GM23248 (cell line): ENCODE measurements around the gene TPBGL. TPM values are rescaled to one million over a fixed set of nuclear protein-coding genes. Genes with fewer than 3 reads are reported as not detected.

Experiments
- DNase-seq: peaks from one replicate; pipeline ENCODE4 v3.0.0-alpha.2; 2015
- H2AFZ ChIP-seq: fragments of 200-600 bp; sonication (generic); 2 replicates; pipeline ENCODE4 v1.6.1; 2016; ENCODE audit warnings: antibody characterized with exemption
- H3F3A ChIP-seq: fragments of 200-600 bp; sonication (generic); 2 replicates; pipeline ENCODE4 v1.6.1; 2016; ENCODE audit warnings: mild to moderate bottlenecking, antibody characterized with exemption, mixed run types; ENCODE audit not compliant: insufficient read depth
- H3K27ac ChIP-seq: fragments of 200-600 bp; sonication (generic); 2 replicates; pipeline ENCODE4 v1.5.1; 2016; ENCODE audit warnings: mild to moderate bottlenecking
- H3K27me3 ChIP-seq: fragments of 200-600 bp; sonication (generic); replicated peaks from 2 replicates; pipeline ENCODE4 v1.6.1; 2016; ENCODE audit warnings: mild to moderate bottlenecking; ENCODE audit not compliant: insufficient read depth
- H3K36me3 ChIP-seq: fragments of 200-600 bp; sonication (generic); 2 replicates; pipeline ENCODE4 v1.6.1; 2016; ENCODE audit warnings: low read depth, mild to moderate bottlenecking
- H3K4me1 ChIP-seq: fragments of 200-600 bp; sonication (generic); 2 replicates; pipeline ENCODE4 v1.6.1; 2016; ENCODE audit warnings: mild to moderate bottlenecking; ENCODE audit not compliant: insufficient read depth
- H3K4me2 ChIP-seq: fragments of 200-600 bp; sonication (generic); one replicate; pipeline ENCODE4 v1.6.1; 2016; ENCODE audit warnings: mild to moderate bottlenecking; ENCODE audit not compliant: unreplicated experiment
- H3K4me3 ChIP-seq: fragments of 200-600 bp; sonication (generic); 2 replicates; pipeline ENCODE4 v1.5.1; 2016; ENCODE audit warnings: mild to moderate bottlenecking
- H3K79me2 ChIP-seq: fragments of 200-600 bp; sonication (generic); 2 replicates; pipeline ENCODE4 v1.6.1; 2016; ENCODE audit warnings: mild to moderate bottlenecking; ENCODE audit not compliant: insufficient read depth
- H3K9ac ChIP-seq: fragments of 200-600 bp; sonication (generic); 2 replicates; pipeline ENCODE4 v1.6.1; 2016; ENCODE audit warnings: mild to moderate bottlenecking
- H3K9me2 ChIP-seq: fragments of 200-600 bp; sonication (generic); 2 replicates; pipeline ENCODE4 v1.6.1; 2016; ENCODE audit warnings: mixed run types, mild to moderate bottlenecking, moderate library complexity; ENCODE audit not compliant: insufficient read depth
- H3K9me3 ChIP-seq: fragments of 200-600 bp; sonication (generic); one replicate; pipeline ENCODE4 v1.6.1; 2017; ENCODE audit warnings: low read depth
- H4K20me1 ChIP-seq: fragments of 200-600 bp; sonication (generic); 2 replicates; pipeline ENCODE4 v1.6.0; 2016; ENCODE audit not compliant: insufficient read depth
- EZH2 ChIP-seq: fragments of 200-600 bp; sonication (generic); IDR thresholded peaks from 2 replicates; pipeline ENCODE4 v1.6.1; 2018; ENCODE audit warnings: antibody characterized with exemption, mild to moderate bottlenecking; ENCODE audit not compliant: insufficient read depth, poor library complexity, severe bottlenecking
- EZH2phosphoT487 ChIP-seq: fragments of 200-600 bp; sonication (generic); IDR thresholded peaks from 2 replicates; pipeline ENCODE4 v1.6.1; 2018; ENCODE audit warnings: antibody characterized with exemption, moderate library complexity, mild to moderate bottlenecking, low read depth; ENCODE audit not compliant: insufficient read depth
- WGBS, 2 experiments: methylation state at CpG; one replicate each; pipeline ENCODE4 v1.1.6; 2015 to 2017; ENCODE audit warnings: low lambda C conversion rate in 2 of 2, low coverage in 1 of 2; ENCODE audit errors: missing lambda C conversion rate in 2 of 2; 5-methylcytosine and 5-hydroxymethylcytosine counted together
- in situ Hi-C: fragments of 300-500 bp; cut with MboI; formaldehyde crosslinking; loops from 2 replicates; pipeline ENCODE4 v1.15.0; 2020
- polyA plus RNA-seq: library from polyadenylated mRNA; unstranded; fragments of >200 nt; fragmentation: Nextera tagmentation; extraction: Ambion mirVana; gene quantifications from 2 replicates; pipeline ENCODE4 v1.2.1, GENCODE V29; 2016
- total RNA-seq: library from RNA; depleted of rRNA; stranded (reverse); fragments of >200 nt; shearing (Covaris generic); gene quantifications from 2 replicates; pipeline ENCODE4 v1.2.3, GENCODE V29; 2014

Gene TPBGL
- total and polyA plus RNA-seq, 2 experiments from 2014 or later, result not detected

- H3K27ac ChIP-seq, result no peak overlapping the region
- no peaks in the 10 kb centered on the region for H3K36me3 ChIP-seq
- H3K4me3 ChIP-seq, result no peak overlapping the region
- H3K9me2 ChIP-seq, result no peaks in the 10 kb centered on the region
- H3K4me1 ChIP-seq, result no peaks in the 10 kb centered on the region
- WGBS, 2 experiments, result 77 to 82% methylated on average over 4 of the region's 4 CpGs
- H3K79me2 ChIP-seq, result no peaks in the 10 kb centered on the region
- in situ Hi-C loops, result no loop called here
- H4K20me1 ChIP-seq, result no peaks in the 10 kb centered on the region
- no peaks in the 10 kb centered on the region for H3F3A ChIP-seq
- no peak overlapping the region for H3K4me2 ChIP-seq
- H3K9me3 ChIP-seq, result no peaks in the 10 kb centered on the region
- peaks cover 15% of the 10 kb centered on the region for H3K27me3 ChIP-seq
- no peak for DNase-seq
- no peak for TF ChIP-seq EZH2phosphoT487
- TF ChIP-seq EZH2, result no peak
- no peak overlapping the region for H3K9ac ChIP-seq
- H2AFZ ChIP-seq, result no peak overlapping the region
Measured at GRCh38 chr11:75262436-75262835, 21.9 kb downstream of the TPBGL start.

- no peaks in the 10 kb centered on the region for H3K9me2 ChIP-seq
- peaks cover 9% of the 10 kb centered on the region for H3K27me3 ChIP-seq
- H3K9me3 ChIP-seq, result no peaks in the 10 kb centered on the region
- no peak overlapping the region for H3K4me2 ChIP-seq
- no peaks in the 10 kb centered on the region for H3K36me3 ChIP-seq
- H3K27ac ChIP-seq, result no peak overlapping the region
- no peak for TF ChIP-seq EZH2
- no peak for TF ChIP-seq EZH2phosphoT487
- H3K9ac ChIP-seq, result no peak overlapping the region
- in situ Hi-C loops, result no loop called here
- H3F3A ChIP-seq, result no peaks in the 10 kb centered on the region
- H3K4me3 ChIP-seq, result no peak overlapping the region
- no peak for DNase-seq
- H4K20me1 ChIP-seq, result no peaks in the 10 kb centered on the region
- no peaks in the 10 kb centered on the region for H3K79me2 ChIP-seq
- no peaks in the 10 kb centered on the region for H3K4me1 ChIP-seq
- no peak overlapping the region for H2AFZ ChIP-seq
- 85 to 88% methylated on average over 17 of the region's 17 CpGs for WGBS, 2 experiments
Measured at GRCh38 chr11:75262961-75263852, 22.6 kb downstream of the TPBGL start.

GRCh38 chr11:75263944-75264349 lies 23.4 kb downstream of the TPBGL start:
- in situ Hi-C loops, result no loop called here
- TF ChIP-seq EZH2, result no peak
- no peak for TF ChIP-seq EZH2phosphoT487
- no peak overlapping the region for H3K27ac ChIP-seq
- H4K20me1 ChIP-seq, result no peaks in the 10 kb centered on the region
- no peak overlapping the region for H3K9ac ChIP-seq
- H2AFZ ChIP-seq, result no peak overlapping the region
- no peaks in the 10 kb centered on the region for H3K4me1 ChIP-seq
- no peaks in the 10 kb centered on the region for H3K9me2 ChIP-seq
- DNase-seq, result no peak
- no peaks in the 10 kb centered on the region for H3K9me3 ChIP-seq
- H3K27me3 ChIP-seq, result peaks cover 9% of the 10 kb centered on the region
- no peak overlapping the region for H3K4me2 ChIP-seq
- H3F3A ChIP-seq, result no peaks in the 10 kb centered on the region
- H3K36me3 ChIP-seq, result no peaks in the 10 kb centered on the region
- 79 to 86% methylated on average over 4 of the region's 4 CpGs for WGBS, 2 experiments
- no peaks in the 10 kb centered on the region for H3K79me2 ChIP-seq
- no peak overlapping the region for H3K4me3 ChIP-seq

- no peaks in the 10 kb centered on the region for H3K79me2 ChIP-seq
Measured at GRCh38 chr11:75264356-75264755, 23.8 kb downstream of the TPBGL start.

More at GRCh38 chr11:75264356-75264755, 23.8 kb downstream of the TPBGL start:
- Histone ChIP-seq H3K4me3 (no peak overlapping the region), H3F3A (no peaks in the 10 kb centered on the region), H2AFZ (no peak overlapping the region), H3K27ac (no peak overlapping the region), H3K9me2 (no peaks in the 10 kb centered on the region), H3K36me3 (no peaks in the 10 kb centered on the region), H3K27me3 (peaks cover 9% of the 10 kb centered on the region), H3K9me3 (no peaks in the 10 kb centered on the region), H3K9ac (no peak overlapping the region), H3K4me1 (no peaks in the 10 kb centered on the region), H4K20me1 (no peaks in the 10 kb centered on the region), H3K4me2 (no peak overlapping the region)
- in situ Hi-C loops, result no loop called here
- no peak for DNase-seq
- TF ChIP-seq EZH2, result no peak
- no peak for TF ChIP-seq EZH2phosphoT487
